Fibroblast of lung (primary cell): ENCODE data around the gene SLC2A4RG. TPM values are rescaled to one million over a fixed set of nuclear protein-coding genes. Genes with fewer than 3 reads are reported as not detected.

ENCODE experiments used
- DNase-seq, 2 donors: peaks; one replicate each; pipeline versions ENCODE4 v3.0.0 to v3.0.0-alpha.2; 2010; ENCODE audit warnings: low read depth in 2 of 2
- H2AFZ ChIP-seq: 2 replicates; pipeline ENCODE4 v1.5.1; 2012; ENCODE audit warnings: low read length, control low read depth, inconsistent platforms
- H3K27ac ChIP-seq: 2 replicates; pipeline ENCODE4 v1.5.1; 2011; ENCODE audit warnings: low read length, control low read depth; ENCODE audit not compliant: insufficient read depth
- H3K27me3 ChIP-seq: 2 replicates; pipeline ENCODE4 v1.5.1; 2011; ENCODE audit warnings: mild to moderate bottlenecking, low read length; ENCODE audit not compliant: control insufficient read depth, insufficient read depth
- H3K36me3 ChIP-seq: 2 replicates; pipeline ENCODE4 v1.5.1; 2011; ENCODE audit warnings: low read length; ENCODE audit not compliant: control insufficient read depth, insufficient read depth
- H3K4me1 ChIP-seq: 2 replicates; pipeline ENCODE4 v1.5.1; 2011; ENCODE audit warnings: low read length; ENCODE audit not compliant: control insufficient read depth, insufficient read depth; ENCODE audit errors: extremely low read depth
- H3K4me2 ChIP-seq: 2 replicates; pipeline ENCODE4 v1.5.1; 2011; ENCODE audit warnings: low read length, control low read depth; ENCODE audit not compliant: insufficient read depth; ENCODE audit errors: extremely low read depth
- H3K4me3 ChIP-seq, 4 experiments: fragments of 200-600 bp in 1 of 4; sonication (generic) in 1 of 4; replicated peaks in 1 of 4; 2 replicates each; pipeline ENCODE4 v1.5.1; 2011 to 2016; ENCODE audit warnings: low read length in 4 of 4, low read depth in 3 of 4, mild to moderate bottlenecking in 3 of 4, control low read depth in 2 of 4, inconsistent platforms in 1 of 4, mixed read lengths in 1 of 4; ENCODE audit not compliant: insufficient read depth in 1 of 4; ENCODE audit errors: control extremely low read depth in 1 of 4
- H3K79me2 ChIP-seq: 2 replicates; pipeline ENCODE4 v1.5.1; 2012; ENCODE audit warnings: mild to moderate bottlenecking, low read length, inconsistent platforms; ENCODE audit not compliant: control insufficient read depth, insufficient read depth
- H3K9ac ChIP-seq: 2 replicates; pipeline ENCODE4 v1.5.1; 2011; ENCODE audit warnings: mild to moderate bottlenecking, low read length, control low read depth; ENCODE audit not compliant: insufficient read depth
- H3K9me3 ChIP-seq: 2 replicates; pipeline ENCODE4 v1.5.1; 2012; ENCODE audit warnings: low read depth, low read length; ENCODE audit not compliant: control insufficient read depth, insufficient read depth
- H4K20me1 ChIP-seq: 2 replicates; pipeline ENCODE4 v1.5.1; 2011; ENCODE audit warnings: low read length; ENCODE audit not compliant: control insufficient read depth, insufficient read depth; ENCODE audit errors: extremely low read depth
- EZH2 ChIP-seq: IDR thresholded peaks from 2 replicates; pipeline ENCODE4 v1.5.1; 2012; ENCODE audit warnings: low read length, control low read depth, mild to moderate bottlenecking; ENCODE audit errors: missing control alignments
- polyA plus RNA-seq, 2 donors: library from polyadenylated mRNA; depleted of rRNA in 1 of 2; stranded (reverse) in 1 of 2; unstranded in 1 of 2; fragments of >200 nt; gene quantifications; 2 replicates each; pipeline ENCODE4 v1.2.1, GENCODE V29; 2011 to 2012; ENCODE audit warnings: missing spikeins in 1 of 2
- total RNA-seq: library from RNA; depleted of rRNA; stranded (reverse); fragments of >200 nt; gene quantifications from 2 replicates; pipeline ENCODE4 v1.2.1, GENCODE V29; 2014
- TF ChIP-seq, protein P1 (sequence below), 2 donors: IDR thresholded peaks in 1 of 2; conservative IDR thresholded peaks in 1 of 2; 1 replicate in 1 of 2; 2 replicates in 1 of 2; pipeline ENCODE4 v1.5.1; 2011 to 2012; ENCODE audit warnings: low read length in 2 of 2, control low read depth in 1 of 2, inconsistent platforms in 1 of 2, low read depth in 1 of 2, mild to moderate bottlenecking in 1 of 2

The SLC2A4RG gene
- total and polyA plus RNA-seq, 2 donors (not counting 1 experiment from before 2014, with no cell fraction given), result 17.5 to 30.6 TPM

DNA sequence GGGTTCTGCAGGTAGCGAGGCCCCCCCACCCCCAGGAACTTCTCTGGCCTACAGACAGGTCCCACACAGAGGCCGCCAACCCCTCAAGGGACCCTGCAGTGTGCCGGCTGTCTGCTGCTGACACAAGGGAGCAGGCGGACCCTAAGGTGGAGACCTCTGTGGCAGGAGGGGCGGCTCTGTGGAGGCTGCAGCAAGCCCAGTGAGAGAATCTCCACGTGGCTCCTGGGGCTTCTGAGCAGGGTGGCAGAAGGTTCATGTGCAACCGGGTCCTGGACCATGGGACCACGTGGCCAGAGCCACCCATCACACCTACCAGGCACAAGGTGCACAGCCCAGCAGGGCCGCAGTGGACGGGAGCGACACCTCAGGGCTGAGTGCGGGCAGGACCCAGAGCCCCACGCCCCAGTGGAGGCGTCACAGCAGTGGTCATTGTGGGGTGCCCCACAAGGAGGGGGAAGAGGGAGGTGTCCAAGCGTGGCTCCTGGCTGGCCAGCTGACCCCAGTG, 36.1 kb upstream of the SLC2A4RG start:
- no peak for DNase-seq
- Histone ChIP-seq H3K36me3 (peaks cover 33% of the 10 kb centered on the region), H3K79me2 (peaks cover 36% of the 10 kb centered on the region), H3K27me3 (no peaks in the 10 kb centered on the region), H3K27ac (no peak overlapping the region), H3K9me3 (no peaks in the 10 kb centered on the region), H3K4me3 (no peak overlapping the region), H3K9ac (no peak overlapping the region), H3K4me2 (no peak overlapping the region), H2AFZ (no peak overlapping the region), H3K4me1 (peaks cover 19% of the 10 kb centered on the region), H4K20me1 (no peaks in the 10 kb centered on the region)
- TF ChIP-seq, protein P1, sequence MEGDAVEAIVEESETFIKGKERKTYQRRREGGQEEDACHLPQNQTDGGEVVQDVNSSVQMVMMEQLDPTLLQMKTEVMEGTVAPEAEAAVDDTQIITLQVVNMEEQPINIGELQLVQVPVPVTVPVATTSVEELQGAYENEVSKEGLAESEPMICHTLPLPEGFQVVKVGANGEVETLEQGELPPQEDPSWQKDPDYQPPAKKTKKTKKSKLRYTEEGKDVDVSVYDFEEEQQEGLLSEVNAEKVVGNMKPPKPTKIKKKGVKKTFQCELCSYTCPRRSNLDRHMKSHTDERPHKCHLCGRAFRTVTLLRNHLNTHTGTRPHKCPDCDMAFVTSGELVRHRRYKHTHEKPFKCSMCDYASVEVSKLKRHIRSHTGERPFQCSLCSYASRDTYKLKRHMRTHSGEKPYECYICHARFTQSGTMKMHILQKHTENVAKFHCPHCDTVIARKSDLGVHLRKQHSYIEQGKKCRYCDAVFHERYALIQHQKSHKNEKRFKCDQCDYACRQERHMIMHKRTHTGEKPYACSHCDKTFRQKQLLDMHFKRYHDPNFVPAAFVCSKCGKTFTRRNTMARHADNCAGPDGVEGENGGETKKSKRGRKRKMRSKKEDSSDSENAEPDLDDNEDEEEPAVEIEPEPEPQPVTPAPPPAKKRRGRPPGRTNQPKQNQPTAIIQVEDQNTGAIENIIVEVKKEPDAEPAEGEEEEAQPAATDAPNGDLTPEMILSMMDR (conservative IDR thresholded peaks at IDR 0.05 in 1 of 2, IDR thresholded peaks at IDR 0.05 in 1 of 2; ENCODE audit: low read depth in 1 of 2, low read length in 2 of 2), result no peak
- TF ChIP-seq EZH2, result no peak

DNA sequence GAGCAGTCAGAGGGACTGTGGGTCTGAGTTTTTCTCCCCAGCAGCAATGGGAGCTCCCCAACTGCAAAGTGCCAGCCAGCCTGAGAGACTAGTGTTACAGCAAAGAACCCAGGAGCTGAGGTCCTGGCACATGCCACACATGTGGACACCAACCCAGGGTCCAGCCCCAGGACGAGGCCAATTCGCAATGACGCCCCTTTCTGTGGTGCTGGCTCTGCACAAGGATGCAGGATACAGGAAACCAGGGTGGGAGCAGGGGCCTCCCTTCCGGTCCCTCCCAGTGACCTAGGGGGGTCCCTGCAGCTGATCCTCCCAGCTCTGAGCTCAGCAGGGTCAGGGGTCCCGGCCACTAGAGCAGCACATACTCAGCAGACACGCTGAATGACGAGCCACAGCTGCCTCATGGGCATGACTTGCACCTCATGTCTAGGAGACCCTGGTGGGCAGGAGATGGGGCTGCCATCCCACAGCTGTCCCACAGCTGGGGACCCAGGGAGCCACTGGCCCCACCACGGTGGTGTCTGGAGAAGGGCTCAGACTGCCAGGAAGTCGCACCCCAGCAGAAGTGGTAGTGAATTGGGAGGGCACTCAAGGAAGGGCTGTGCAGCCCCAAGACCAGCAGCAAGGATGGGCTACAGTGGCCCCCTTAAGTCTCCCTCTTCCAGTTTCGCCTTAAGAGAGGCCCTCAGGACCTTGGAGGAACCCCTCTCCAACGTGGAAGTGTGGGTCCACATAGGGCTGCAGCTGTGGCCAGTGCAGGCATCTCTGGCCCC, 35.4 kb upstream of the SLC2A4RG start:
- H3K27ac ChIP-seq, result no peak overlapping the region
- H3K27me3 ChIP-seq, result no peaks in the 10 kb centered on the region
- no peak overlapping the region for H2AFZ ChIP-seq
- peaks cover 43% of the 10 kb centered on the region for H3K79me2 ChIP-seq
- no peak overlapping the region for H3K9ac ChIP-seq
- H3K9me3 ChIP-seq, result no peaks in the 10 kb centered on the region
- TF ChIP-seq, protein P1 (conservative IDR thresholded peaks at IDR 0.05 in 1 of 2, IDR thresholded peaks at IDR 0.05 in 1 of 2; ENCODE audit: low read depth in 1 of 2, low read length in 2 of 2), result no peak
- TF ChIP-seq EZH2, result no peak
- H3K4me2 ChIP-seq, result no peak overlapping the region
- H4K20me1 ChIP-seq, result no peaks in the 10 kb centered on the region
- DNase-seq, result no peak
- peaks cover 34% of the 10 kb centered on the region for H3K36me3 ChIP-seq
- H3K4me1 ChIP-seq, result peaks cover 15% of the 10 kb centered on the region
- no peak overlapping the region for H3K4me3 ChIP-seq

DNA sequence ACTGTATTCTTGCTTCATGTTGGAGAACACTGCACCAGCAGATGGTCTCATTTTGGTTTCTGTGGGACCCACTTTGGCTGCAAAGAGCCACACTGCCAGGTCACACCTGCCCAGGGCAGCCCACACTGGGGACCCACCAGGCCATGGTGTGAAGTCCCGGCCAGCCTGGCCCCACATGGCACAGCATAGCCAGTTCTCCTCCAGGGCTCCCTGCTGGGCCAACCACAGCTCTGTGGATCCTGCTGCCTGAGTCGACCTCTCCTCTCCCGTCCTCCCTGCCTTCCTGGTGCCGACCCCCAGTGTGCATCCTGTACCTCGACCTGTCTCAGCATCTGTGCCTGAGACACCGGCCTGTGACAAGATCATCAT, 34.8 kb upstream of the SLC2A4RG start:
- Histone ChIP-seq H4K20me1 (no peaks in the 10 kb centered on the region), H3K79me2 (peaks cover 47% of the 10 kb centered on the region), H3K4me3 (no peak overlapping the region), H3K36me3 (peaks cover 37% of the 10 kb centered on the region), H3K27ac (no peak overlapping the region), H3K4me2 (no peak overlapping the region), H3K27me3 (no peaks in the 10 kb centered on the region), H3K4me1 (peaks cover 9% of the 10 kb centered on the region), H2AFZ (no peak overlapping the region), H3K9ac (no peak overlapping the region), H3K9me3 (no peaks in the 10 kb centered on the region)
- DNase-seq, result no peak
- TF ChIP-seq, protein P1 (conservative IDR thresholded peaks at IDR 0.05 in 1 of 2, IDR thresholded peaks at IDR 0.05 in 1 of 2; ENCODE audit: low read depth in 1 of 2, low read length in 2 of 2), result no peak
- no peak for TF ChIP-seq EZH2
